ENCODE data around the gene STPG2.

DNA sequence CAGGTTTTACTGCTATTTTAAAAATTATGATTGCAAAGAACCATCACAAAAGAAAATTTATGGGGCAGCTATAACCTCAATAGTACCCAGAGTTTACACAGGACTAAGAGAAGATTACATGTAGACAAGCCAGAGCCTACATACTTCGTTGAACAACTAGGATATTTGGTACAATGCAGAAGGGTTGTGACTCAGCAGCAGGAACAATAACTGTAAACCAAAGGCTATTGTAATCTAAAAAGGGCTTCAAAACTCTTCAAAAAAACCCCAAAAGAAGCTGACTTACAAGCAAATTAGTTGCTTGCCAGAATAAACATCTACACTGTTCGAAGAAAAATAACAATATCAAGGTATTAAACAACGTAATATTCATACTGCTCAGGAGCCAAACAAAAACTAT is 618.0 kb downstream of the STPG2 start:
- TF ChIP-seq, protein P1, sequence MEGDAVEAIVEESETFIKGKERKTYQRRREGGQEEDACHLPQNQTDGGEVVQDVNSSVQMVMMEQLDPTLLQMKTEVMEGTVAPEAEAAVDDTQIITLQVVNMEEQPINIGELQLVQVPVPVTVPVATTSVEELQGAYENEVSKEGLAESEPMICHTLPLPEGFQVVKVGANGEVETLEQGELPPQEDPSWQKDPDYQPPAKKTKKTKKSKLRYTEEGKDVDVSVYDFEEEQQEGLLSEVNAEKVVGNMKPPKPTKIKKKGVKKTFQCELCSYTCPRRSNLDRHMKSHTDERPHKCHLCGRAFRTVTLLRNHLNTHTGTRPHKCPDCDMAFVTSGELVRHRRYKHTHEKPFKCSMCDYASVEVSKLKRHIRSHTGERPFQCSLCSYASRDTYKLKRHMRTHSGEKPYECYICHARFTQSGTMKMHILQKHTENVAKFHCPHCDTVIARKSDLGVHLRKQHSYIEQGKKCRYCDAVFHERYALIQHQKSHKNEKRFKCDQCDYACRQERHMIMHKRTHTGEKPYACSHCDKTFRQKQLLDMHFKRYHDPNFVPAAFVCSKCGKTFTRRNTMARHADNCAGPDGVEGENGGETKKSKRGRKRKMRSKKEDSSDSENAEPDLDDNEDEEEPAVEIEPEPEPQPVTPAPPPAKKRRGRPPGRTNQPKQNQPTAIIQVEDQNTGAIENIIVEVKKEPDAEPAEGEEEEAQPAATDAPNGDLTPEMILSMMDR (IDR thresholded peaks at IDR 0.05): no peak
- no peak for TF ChIP-seq EZH2 (IDR thresholded peaks at IDR 0.05; ENCODE audit: borderline replicate concordance, insufficient read depth, low read depth, low read length, poor library complexity, severe bottlenecking)

Measured in B cell (primary cell).